Left renal pelvis (tissue), 4 donors: ENCODE data around the gene AEN. TPM values are rescaled to one million over a fixed set of nuclear protein-coding genes. Genes with fewer than 3 reads are reported as not detected.
"Not testable (repeated sequence)": the region's sequence is repeated elsewhere in the genome, so short reads cannot be mapped to it uniquely, and the experiment has no call there.

Source experiments
- DNase-seq, 4 donors: peaks; one replicate each; pipeline ENCODE4 v3.0.0-alpha.2; 2013; ENCODE audit warnings: low read depth in 4 of 4, low spot score in 3 of 4
- polyA plus RNA-seq, 4 donors: library from polyadenylated mRNA; unstranded; fragments of 120-200 nt; gene quantifications; one replicate each; pipeline ENCODE4 v1.2.1, GENCODE V29; 2013; ENCODE audit not compliant: insufficient read length in 4 of 4

Gene AEN
- polyA plus RNA-seq, 4 donors, result 4.2 to 6.5 (median 6.2) TPM

- DNase-seq, result no peak
Observed at GRCh38 chr15:88630798-88631463, 9.8 kb downstream of the AEN start.

- DNase-seq, result no peak
Observed at GRCh38 chr15:88631464-88632028, 10.4 kb downstream of the AEN start.

DNA sequence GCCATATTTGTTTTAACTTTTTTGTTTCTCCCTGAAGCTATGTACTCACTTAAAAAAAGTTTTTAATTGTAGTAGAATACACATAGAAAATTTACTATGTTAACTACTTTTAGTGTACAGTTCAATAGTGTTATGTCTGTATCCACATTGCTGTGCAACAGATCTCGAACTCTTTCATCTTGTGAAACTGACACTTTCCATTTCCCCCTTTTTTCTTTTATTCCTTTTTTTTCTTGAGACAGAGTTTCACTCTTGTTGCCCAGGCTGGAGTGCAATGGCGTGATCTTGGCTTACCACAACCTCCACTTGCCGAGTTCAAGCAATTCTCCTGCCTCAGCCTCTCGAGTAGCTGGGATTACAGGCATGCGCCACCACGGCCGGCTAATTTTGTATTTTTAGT is 11.7 kb downstream of the AEN start:
- DNase-seq, result not testable (repeated sequence)

- no peak for DNase-seq
Observed at GRCh38 chr15:88634449-88634848, 13.3 kb downstream of the AEN start.

GRCh38 chr15:88635318-88635717 is 14.2 kb downstream of the AEN start:
- no peak for DNase-seq

DNA sequence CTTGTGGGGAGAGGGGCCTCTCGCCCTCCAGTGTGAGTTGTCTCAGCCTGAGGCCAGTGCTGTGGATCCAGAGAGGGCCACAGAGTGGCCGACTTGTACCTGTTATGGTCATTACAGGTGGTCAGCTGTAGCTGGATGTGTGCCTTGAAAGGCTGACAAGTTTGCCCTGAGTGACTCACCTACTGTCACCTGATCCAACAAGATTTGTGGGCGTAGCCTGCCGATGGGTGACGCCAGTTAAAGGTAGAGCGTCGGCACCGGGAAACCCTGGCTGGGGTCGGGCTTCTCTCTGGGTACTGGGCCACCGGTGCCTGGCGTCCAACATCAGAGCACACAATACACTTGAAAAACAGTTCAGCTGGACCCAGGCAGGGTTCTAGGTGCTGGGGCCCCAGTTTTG is 14.9 kb downstream of the AEN start:
- DNase-seq, result no peak

DNA sequence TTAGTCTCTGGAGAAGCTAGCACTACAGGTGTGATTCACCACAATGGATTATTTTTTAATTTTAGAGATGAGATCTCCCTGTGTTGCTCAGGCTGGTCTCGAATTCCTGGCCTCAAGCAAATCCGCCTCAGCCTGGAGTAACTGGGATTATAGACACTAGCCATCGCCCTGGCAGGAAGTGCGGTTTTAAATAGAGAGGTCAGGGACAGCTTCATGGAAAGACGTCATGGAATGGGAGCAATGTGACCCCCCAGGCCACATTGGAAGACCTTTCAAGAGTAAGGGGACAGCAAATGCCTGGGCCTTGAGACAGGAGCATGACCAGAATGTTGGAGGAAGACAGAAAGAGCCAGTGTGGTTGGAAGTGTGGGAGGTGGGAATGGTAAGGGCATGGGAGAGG is 15.5 kb downstream of the AEN start:
- DNase-seq, result no peak

DNA sequence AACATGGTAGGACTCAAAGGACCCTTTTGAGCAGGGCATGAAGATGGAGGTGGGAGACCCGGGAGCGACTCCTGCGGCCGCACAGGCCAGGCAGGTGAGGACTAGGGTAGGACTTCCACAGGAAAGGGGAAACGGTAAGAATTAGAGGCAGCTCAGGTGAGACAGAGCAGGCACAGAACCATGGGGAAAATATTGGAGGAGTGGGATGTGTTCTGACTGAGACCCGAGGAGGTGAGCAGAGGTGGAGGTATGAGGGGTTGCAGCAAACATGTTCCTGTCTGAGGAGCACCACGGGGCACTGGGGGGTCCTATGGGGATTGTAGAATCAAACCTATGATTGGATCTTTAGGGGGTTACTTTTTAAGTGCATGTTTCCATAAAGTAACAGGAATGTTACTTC is 16.3 kb downstream of the AEN start:
- no peak for DNase-seq

GRCh38 chr15:88637841-88638625 is 16.9 kb downstream of the AEN start:
- no peak for DNase-seq

GRCh38 chr15:88638626-88639372 is 17.7 kb downstream of the AEN start, which contains the start of gene ISG20:
Gene ISG20, plus strand, starts transcription at chr15:88639016. Its CDS starts 351 bp downstream, at chr15:88639367.
- DNase-seq, result peak in 2 of 4 donors; percentile 49 to 55

GRCh38 chr15:88641959-88642452 is 20.9 kb downstream of the AEN start:
- no peak for DNase-seq

DNA sequence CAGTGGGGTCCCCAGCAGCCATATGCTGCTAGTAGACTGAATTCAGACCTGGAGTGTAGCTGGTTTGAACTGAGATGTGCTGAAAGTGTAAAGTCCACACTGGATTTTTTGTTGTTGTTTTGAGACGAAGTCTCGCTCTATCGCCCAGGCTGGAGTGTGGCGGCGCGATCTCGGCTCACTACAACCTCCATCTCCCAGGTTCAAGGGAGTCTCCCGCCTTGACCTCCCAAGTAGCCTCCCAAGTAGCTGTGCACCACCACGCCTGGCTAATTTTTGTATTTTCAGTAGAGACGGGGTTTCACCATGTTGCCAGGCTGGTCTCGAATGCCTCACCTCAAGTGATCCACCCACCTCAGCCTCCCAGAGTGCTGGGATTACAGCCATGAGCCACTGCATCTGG is 21.4 kb downstream of the AEN start:
- DNase-seq, result not testable (repeated sequence)

DNA sequence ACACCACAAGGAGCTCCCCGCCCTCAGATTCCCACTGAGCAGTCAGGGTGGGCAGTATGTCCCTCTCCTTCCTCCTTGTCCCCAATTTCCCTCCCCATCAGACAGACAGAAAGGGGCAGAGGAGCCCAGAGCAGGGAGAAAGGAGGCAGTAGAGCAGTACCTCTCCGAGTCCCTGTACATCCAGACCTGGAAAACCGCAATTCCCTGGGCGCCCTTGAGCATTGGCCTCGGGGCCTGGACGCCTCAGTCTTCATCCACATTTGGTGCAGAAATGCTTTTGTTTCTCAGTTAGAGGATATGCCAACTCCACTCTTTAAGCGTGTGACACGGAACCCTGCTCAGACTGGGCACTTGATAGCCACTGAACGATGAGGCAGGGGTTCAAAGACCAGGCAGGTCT is 23.6 kb downstream of the AEN start:
- no peak for DNase-seq

- DNase-seq, result no peak
Observed at GRCh38 chr15:88645171-88646087, 24.3 kb downstream of the AEN start.

DNA sequence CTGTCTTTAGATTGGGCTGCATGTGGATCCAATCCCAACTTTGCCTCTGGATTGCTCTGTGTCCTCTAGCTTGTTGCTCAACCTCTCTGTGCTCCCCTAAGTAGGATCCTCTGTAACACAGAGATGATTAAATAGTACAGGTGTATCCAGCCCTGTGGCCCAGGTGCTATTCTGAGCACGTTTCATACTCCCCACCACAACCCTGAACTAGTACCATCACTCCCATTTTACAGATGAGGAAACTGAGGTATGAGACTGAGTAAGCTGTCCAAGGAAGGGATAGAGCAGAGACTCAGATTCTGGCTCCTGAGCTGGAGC is 24.9 kb downstream of the AEN start:
- DNase-seq, result no peak

DNA sequence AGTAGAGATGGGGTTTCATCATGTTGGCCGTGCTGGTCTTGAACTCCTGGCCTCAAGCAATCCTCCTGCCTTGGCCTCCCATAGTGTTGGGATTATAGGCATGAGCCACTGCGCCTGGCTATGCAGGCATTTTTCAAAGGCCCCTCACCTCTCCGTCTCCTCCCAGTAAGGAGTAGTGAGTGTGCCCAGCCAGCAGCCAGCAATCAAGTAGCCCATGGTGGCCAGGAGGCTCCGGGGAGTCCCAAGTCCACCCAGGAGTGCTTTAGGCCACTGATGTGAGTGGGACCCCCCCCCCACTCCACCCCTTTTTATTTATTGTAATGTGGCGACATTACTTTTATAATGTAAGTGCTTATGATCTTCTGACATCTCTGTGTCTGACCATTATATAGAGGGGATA is 25.8 kb downstream of the AEN start:
- no peak for DNase-seq

DNA sequence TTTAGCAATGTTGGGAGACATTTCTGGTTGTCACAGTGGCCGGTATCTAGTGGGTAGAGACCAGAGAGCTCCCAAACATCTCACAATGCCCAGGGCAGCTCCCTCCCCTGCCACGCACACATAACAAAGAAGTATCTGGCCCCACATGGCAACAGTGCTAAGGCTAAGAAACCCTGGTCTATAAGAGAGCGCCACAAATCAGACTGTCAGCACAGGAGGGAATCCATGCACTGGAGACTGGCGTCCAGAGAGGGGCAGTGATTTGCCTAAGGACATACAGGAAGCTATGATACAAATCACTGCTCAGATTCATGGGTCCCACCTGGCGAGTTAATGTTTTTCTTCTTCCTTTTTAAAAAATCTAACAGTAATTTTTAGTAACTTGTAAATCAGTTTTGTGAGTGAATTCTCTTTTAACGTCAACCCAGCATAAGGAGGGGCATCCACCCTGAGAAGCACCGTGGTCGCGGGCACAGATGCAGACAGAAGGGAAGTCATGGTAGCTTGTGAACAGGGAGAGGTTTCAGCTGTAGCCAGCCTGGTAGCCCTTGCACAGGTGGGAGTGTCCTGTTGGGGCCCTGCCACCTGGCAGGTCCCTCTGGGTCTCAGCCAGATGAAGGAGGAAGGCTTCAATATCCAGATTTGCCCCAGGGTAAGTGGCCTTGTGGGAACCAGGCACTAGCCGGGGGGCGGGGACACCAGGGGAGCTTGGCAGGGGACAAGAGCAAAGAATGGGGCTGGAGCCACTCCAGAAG is 26.4 kb downstream of the AEN start:
- no peak for DNase-seq

- no peak for DNase-seq
Observed at GRCh38 chr15:88648357-88649214, 27.4 kb downstream of the AEN start.
